Bronchial epithelial cell (primary cell): Measurements from ENCODE around the gene URAD. TPM values are rescaled to one million over a fixed set of nuclear protein-coding genes. Genes with fewer than 3 reads are reported as not detected.

Source experiments
- DNase-seq: peaks from one replicate; pipeline ENCODE4 v3.0.0-alpha.2; 2010; ENCODE audit warnings: low read depth
- FAIRE-seq: peaks from 2 replicates; lab custom pipeline; 2011; peaks lifted over from hg19 to GRCh38; lab: Jason Lieb, UNC
- H3K27me3 ChIP-seq: 2 replicates; pipeline ENCODE4 v1.5.1; 2011; ENCODE audit warnings: low read length; ENCODE audit not compliant: control insufficient read depth, insufficient read depth
- H3K36me3 ChIP-seq: 2 replicates; pipeline ENCODE4 v1.5.1; 2011; ENCODE audit warnings: low read length; ENCODE audit not compliant: control insufficient read depth, insufficient read depth
- H3K4me3 ChIP-seq: 2 replicates; pipeline ENCODE4 v1.5.1; 2011; ENCODE audit warnings: mild to moderate bottlenecking, low read depth, low read length, control low read depth
- total RNA-seq: library from RNA; depleted of rRNA; stranded (reverse); fragments of >200 nt; gene quantifications from 2 replicates; pipeline ENCODE4 v1.2.1, GENCODE V29; 2014
- TF ChIP-seq, protein P1 (sequence below): IDR thresholded peaks from 2 replicates; pipeline ENCODE4 v1.5.1; 2011; ENCODE audit warnings: mild to moderate bottlenecking, moderate library complexity, low read length, control low read depth, inconsistent platforms; ENCODE audit not compliant: insufficient read depth, severe bottlenecking

Gene URAD
- total RNA-seq, 1 donor from 2014 or later = not detected

DNA sequence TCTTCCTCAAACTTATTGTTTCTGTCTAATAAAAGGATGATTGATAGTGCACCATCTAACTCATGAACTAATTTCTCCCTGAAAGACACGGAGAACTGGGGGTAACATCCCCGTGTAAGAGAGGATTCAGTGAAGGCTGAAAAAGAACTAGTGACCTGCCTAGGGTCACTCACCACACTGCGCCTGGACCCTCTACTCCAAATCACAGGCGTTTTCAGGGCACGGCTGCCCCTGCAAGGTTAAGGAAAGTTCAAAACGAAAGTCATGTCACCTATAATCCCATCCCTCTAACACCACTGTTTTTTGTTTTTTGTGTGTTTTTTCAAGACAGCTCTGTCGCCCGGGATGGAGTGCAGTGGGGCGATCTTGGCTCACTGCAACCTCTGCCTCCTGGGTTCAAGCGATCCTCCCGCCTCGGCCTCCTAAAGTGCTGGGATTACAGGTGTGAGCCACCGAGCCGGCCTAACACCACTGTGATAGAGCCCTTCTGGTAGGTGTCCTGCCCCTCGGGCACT, 8.7 kb downstream of the URAD start:
- Histone ChIP-seq H3K36me3 (no peaks in the 10 kb centered on the region), H3K4me3 (no peak overlapping the region), H3K27me3 (peaks cover 64% of the 10 kb centered on the region)
- no peak for FAIRE-seq
- TF ChIP-seq, protein P1, sequence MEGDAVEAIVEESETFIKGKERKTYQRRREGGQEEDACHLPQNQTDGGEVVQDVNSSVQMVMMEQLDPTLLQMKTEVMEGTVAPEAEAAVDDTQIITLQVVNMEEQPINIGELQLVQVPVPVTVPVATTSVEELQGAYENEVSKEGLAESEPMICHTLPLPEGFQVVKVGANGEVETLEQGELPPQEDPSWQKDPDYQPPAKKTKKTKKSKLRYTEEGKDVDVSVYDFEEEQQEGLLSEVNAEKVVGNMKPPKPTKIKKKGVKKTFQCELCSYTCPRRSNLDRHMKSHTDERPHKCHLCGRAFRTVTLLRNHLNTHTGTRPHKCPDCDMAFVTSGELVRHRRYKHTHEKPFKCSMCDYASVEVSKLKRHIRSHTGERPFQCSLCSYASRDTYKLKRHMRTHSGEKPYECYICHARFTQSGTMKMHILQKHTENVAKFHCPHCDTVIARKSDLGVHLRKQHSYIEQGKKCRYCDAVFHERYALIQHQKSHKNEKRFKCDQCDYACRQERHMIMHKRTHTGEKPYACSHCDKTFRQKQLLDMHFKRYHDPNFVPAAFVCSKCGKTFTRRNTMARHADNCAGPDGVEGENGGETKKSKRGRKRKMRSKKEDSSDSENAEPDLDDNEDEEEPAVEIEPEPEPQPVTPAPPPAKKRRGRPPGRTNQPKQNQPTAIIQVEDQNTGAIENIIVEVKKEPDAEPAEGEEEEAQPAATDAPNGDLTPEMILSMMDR = no peak
- DNase-seq = no peak

DNA sequence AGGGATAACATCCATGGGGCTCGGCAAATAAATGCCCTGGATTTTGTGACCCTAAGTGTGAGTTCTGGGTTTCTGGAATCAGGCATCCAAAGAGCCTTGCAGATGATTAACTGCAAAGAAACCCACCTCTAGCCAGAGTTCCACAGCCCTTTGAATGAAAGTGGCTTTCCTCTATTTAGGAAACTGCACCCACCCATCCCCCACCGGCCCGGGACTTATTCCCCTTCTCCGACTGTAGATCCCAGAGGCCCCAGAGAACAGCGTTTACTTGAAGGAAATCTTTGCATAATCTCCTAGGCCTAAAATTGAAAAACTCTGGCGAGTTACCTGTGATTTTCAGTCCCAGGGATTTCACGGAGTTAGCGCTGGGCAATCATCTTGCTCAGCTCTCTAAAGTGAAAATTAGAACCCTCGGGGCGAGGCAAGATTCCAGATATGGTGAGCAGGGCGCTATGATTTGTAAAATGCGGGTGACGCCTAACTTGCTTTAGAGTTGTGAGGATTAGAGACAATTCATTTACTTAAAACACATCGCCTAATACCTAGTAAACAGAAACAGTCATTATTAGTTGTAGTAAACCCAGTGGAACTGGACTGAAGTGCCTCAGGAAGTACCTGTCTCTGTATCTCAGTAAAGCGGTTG, 9.4 kb downstream of the URAD start:
- Histone ChIP-seq H3K27me3 (peaks cover 68% of the 10 kb centered on the region), H3K36me3 (no peaks in the 10 kb centered on the region), H3K4me3 (no peak overlapping the region)
- FAIRE-seq = no peak
- TF ChIP-seq, protein P1 = no peak
- no peak for DNase-seq

DNA sequence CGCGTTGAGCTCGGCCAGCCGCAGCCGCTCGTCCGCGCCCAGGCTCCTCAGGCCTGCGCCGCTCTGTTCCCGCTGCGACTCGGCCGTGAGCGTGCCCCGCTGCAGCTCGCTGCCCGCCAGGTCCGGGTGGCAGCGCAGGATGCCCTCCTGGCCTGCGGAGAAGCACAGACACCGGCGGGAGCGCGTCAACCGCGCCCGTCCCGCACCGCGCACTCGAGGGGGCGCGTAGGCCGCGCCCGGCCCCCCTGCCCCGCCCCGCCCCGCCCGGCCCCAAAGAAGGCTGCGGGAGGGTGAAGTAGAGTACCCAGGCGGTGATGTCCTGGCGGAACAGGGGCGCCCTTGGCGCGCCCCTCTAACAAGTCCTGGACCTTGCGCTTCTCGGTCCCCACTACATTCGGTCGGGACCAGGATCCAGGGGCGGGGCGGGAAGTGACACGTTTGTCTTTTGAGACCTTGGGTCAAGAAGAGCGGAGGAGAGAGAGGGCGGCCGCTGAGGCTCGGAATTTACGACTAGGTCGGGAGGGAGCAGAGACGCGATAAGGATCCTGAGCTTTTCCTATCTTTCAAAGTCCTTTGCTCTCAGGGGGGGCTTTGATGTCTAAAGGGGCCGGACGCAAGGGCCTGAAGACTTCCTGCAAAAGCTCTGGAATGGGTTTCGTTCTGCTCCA, 10.1 kb downstream of the URAD start:
- H3K4me3 ChIP-seq = no peak overlapping the region
- DNase-seq = no peak
- FAIRE-seq = no peak
- TF ChIP-seq, protein P1 = no peak
- no peaks in the 10 kb centered on the region for H3K36me3 ChIP-seq
- peaks cover 72% of the 10 kb centered on the region for H3K27me3 ChIP-seq

DNA sequence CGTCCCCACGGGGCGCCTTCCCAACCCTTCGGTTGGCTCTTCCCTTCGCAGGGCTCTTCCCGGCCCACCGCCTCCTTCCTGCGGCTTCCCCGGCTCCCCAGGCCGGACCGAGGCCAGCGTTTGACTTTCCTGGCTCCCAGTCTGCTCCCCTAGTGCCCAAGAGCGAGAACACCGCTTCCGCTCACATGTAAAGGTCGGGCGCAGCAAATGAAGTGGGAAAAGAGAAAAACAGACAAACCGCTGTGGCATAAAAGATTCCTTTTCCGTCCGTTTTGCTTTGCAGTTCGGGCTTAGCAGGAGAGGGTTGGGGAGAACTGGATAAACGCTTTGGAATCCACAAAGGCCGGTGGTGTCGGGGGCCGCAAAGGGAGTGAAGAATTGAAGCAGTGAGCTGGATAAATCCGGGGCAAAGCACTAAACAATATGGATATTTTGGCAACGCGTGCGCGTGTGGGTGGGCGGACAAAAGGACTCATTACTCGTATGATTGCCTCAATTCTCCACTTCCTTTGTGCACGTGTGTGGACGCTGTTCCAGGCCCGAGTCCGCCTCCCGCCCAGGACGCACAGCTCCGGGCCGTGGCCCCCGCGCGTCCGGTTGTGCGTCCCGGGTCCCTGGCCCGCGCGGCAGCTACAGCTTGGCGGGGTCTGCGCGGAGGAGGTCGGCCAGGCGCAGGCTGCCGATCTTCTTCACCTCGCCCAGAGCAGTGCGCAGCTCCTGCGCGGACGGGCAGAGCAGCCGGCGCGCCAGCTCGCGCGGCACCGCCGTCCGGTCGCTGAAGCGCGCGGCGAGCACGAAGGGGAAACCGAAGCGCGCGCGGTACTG, 10.8 kb downstream of the URAD start:
- DNase-seq (no peak), FAIRE-seq (no peak)
- TF ChIP-seq, protein P1 = no peak
- Histone ChIP-seq H3K27me3 (peaks cover 75% of the 10 kb centered on the region), H3K4me3 (no peak overlapping the region), H3K36me3 (no peaks in the 10 kb centered on the region)

DNA sequence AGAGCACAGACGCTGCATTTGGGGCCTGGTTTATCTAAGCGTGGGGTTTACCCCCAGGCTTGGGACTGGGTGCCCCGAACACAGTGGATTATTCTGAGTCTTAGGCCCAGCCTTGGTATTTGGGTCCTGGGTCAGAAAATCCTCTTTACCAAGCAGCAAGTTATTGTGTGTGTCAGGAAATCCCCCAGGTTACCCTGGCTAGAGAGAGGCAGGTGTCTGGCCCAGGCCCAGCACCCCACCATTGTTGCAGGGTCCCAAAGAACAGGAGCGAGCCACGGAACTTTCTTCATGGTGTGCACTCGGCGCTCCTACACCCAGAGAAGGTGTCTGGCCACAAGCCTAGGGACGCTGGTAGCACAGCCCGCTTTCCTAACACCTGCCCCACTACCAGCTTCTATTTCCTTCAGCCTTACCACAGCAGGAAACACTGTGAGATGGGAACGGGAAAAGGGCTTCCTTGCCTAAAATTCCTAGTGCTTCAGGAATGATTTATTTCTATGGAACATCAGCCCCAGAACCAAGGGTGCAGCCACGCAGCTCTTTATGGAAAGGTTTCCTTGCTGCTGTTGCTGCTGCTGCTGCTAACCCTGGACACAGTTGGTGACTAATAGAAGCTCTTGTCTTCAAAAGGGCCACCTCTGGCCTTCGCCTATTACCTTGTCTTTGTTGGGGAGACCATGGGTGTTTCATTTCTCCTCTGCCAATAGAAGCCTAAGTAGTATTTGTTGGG, 12.0 kb downstream of the URAD start:
- FAIRE-seq = no peak
- no peak for DNase-seq
- Histone ChIP-seq H3K36me3 (no peaks in the 10 kb centered on the region), H3K4me3 (no peak overlapping the region), H3K27me3 (peaks cover 71% of the 10 kb centered on the region)
- TF ChIP-seq, protein P1 = no peak
